ENCODE data around the gene FBLL1. TPM values are rescaled to one million over a fixed set of nuclear protein-coding genes. Genes with fewer than 3 reads are reported as not detected.

Gene FBLL1
- total and polyA plus RNA-seq, 2 of the 8 experiments (the other 6 are each of a cell fraction or from before 2014, with no cell fraction given): 8.3 to 30.9 TPM

DNA sequence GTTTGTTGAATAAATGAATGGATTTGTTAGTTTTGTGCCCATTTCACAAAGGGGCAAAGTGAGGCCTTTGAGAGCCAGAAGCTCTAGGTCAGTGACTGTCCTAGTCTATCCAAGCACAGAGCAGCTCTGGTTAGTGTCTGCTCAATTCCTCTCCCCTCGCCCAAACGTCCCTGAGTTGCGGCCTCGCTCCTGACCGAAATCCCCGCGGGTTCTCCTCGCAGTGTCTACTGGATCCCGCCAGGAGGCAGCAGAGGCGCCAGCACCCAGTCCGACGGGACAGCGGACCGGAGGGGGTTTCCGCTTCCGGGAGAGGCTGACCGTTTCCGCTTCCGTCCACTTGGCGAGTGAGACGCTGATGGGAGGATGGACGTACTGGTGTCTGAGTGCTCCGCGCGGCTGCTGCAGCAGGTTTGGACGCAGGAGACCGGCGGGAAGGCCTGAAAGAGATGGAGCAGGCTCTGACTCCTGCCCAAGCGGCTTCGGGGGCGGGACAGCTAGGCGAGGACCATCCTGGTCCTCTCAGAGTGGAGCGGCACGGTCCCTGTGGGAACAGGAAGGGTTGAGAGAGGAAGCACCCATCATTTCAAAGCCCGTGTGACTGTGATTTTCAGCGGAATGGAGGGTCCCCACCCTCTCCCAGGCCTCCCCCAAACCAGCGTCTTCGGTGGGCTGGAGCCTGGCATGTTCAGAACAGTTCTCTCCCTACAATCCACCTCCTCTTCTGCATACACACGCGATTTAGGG, 42.8 kb upstream of the FBLL1 start, which contains the start of gene RARS1 (continued):
- TF ChIP-seq SRF (IDR thresholded peaks at IDR 0.05; ENCODE audit: low read depth, low read length) (peak; percentile 46; the same call in 1 of the 2 replicates), CTCF (IDR thresholded peaks at IDR 0.05; ENCODE audit: control extremely low read depth in 1 of 3, insufficient read depth in 1 of 3, low read depth in 1 of 3, low read length in 3 of 3) (peak; percentile 84 to 98 (median 94)), CBX8 (IDR thresholded peaks at IDR 0.05; ENCODE audit: borderline replicate concordance, low read depth, low read length) (no peak), RNF2 (IDR thresholded peaks at IDR 0.05; ENCODE audit: borderline replicate concordance, low read depth, low read length, missing control alignments, poor library complexity, severe bottlenecking) (no peak), SAP30 (IDR thresholded peaks at IDR 0.05; ENCODE audit: insufficient read depth, insufficient replicate concordance, low read length) (peak; percentile 94), TAF1 (IDR thresholded peaks at IDR 0.05; ENCODE audit: low read depth, low read length) (peak; percentile 86), SP1 (IDR thresholded peaks at IDR 0.05; ENCODE audit: low read depth, low read length) (no peak), BRCA1 (IDR thresholded peaks at IDR 0.05; ENCODE audit: low read depth, low read length) (no peak), POLR2AphosphoS5 (IDR thresholded peaks at IDR 0.05; ENCODE audit: low read depth, low read length) (peak; percentile 94), FOSL1 (IDR thresholded peaks at IDR 0.05; ENCODE audit: insufficient read depth, low read depth, low read length) (no peak), PHF8 (conservative IDR thresholded peaks at IDR 0.05; ENCODE audit: low read depth, low read length) (peak; percentile 97), JUND (IDR thresholded peaks at IDR 0.05; ENCODE audit: low read length) (0 out of 2 replicates have a peak, but pooled peaks have one; percentile 39), GABPA (IDR thresholded peaks at IDR 0.05; ENCODE audit: borderline replicate concordance, insufficient read depth, low read length) (peak; percentile 100), JUN (IDR thresholded peaks at IDR 0.05; ENCODE audit: low read depth, low read length) (no peak), TBP (IDR thresholded peaks at IDR 0.05; ENCODE audit: low read depth, low read length) (peak; percentile 85)
- TF ChIP-seq, protein P1, sequence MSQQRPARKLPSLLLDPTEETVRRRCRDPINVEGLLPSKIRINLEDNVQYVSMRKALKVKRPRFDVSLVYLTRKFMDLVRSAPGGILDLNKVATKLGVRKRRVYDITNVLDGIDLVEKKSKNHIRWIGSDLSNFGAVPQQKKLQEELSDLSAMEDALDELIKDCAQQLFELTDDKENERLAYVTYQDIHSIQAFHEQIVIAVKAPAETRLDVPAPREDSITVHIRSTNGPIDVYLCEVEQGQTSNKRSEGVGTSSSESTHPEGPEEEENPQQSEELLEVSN (IDR thresholded peaks at IDR 0.05): no peak
- TF ChIP-seq, protein P2, sequence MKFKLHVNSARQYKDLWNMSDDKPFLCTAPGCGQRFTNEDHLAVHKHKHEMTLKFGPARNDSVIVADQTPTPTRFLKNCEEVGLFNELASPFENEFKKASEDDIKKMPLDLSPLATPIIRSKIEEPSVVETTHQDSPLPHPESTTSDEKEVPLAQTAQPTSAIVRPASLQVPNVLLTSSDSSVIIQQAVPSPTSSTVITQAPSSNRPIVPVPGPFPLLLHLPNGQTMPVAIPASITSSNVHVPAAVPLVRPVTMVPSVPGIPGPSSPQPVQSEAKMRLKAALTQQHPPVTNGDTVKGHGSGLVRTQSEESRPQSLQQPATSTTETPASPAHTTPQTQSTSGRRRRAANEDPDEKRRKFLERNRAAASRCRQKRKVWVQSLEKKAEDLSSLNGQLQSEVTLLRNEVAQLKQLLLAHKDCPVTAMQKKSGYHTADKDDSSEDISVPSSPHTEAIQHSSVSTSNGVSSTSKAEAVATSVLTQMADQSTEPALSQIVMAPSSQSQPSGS (IDR thresholded peaks at IDR 0.05; ENCODE audit: low read length): no peak
